ENCODE results near the gene AMH. TPM values are rescaled to one million over a fixed set of nuclear protein-coding genes. Genes with fewer than 3 reads are reported as not detected.

AMH gene
- polyA plus RNA-seq, 3 donors = 0.28 to 4.1 (median 2.8) TPM

GRCh38 chr19:2216361-2217225, 32.5 kb upstream of the AMH start:
- no peak for DNase-seq (ENCODE audit: extremely low read depth in 1 of 11, low read depth in 9 of 11, low spot score in 4 of 11)

GRCh38 chr19:2217591-2217990, 31.5 kb upstream of the AMH start:
- no peak for DNase-seq (ENCODE audit: extremely low read depth in 1 of 11, low read depth in 9 of 11, low spot score in 4 of 11)

- no peak for DNase-seq (ENCODE audit: extremely low read depth in 1 of 11, low read depth in 9 of 11, low spot score in 4 of 11)
Measured at GRCh38 chr19:2219726-2220125, 29.4 kb upstream of the AMH start.

GRCh38 chr19:2221250-2221831, 27.8 kb upstream of the AMH start:
- DNase-seq (ENCODE audit: extremely low read depth in 1 of 11, low read depth in 9 of 11, low spot score in 4 of 11) = no peak

GRCh38 chr19:2221918-2222317, 27.2 kb upstream of the AMH start:
- no peak for DNase-seq (ENCODE audit: extremely low read depth in 1 of 11, low read depth in 9 of 11, low spot score in 4 of 11)

GRCh38 chr19:2223391-2223790, 25.7 kb upstream of the AMH start:
- DNase-seq (ENCODE audit: extremely low read depth in 1 of 11, low read depth in 9 of 11, low spot score in 4 of 11) = no peak

GRCh38 chr19:2223959-2224358, 25.2 kb upstream of the AMH start:
- DNase-seq (ENCODE audit: extremely low read depth in 1 of 11, low read depth in 9 of 11, low spot score in 4 of 11) = no peak

- DNase-seq (ENCODE audit: extremely low read depth in 1 of 11, low read depth in 9 of 11, low spot score in 4 of 11) = no peak
Measured at GRCh38 chr19:2224754-2225349, 24.3 kb upstream of the AMH start.

- DNase-seq (ENCODE audit: extremely low read depth in 1 of 11, low read depth in 9 of 11, low spot score in 4 of 11) = no peak
Measured at GRCh38 chr19:2225415-2226050, 23.6 kb upstream of the AMH start.

- no peak for DNase-seq (ENCODE audit: extremely low read depth in 1 of 11, low read depth in 9 of 11, low spot score in 4 of 11)
Measured at GRCh38 chr19:2226051-2226839, 22.9 kb upstream of the AMH start.

GRCh38 chr19:2226840-2227360, 22.2 kb upstream of the AMH start:
- no peak for DNase-seq (ENCODE audit: extremely low read depth in 1 of 11, low read depth in 9 of 11, low spot score in 4 of 11)

GRCh38 chr19:2227415-2228156, 21.5 kb upstream of the AMH start:
- no peak for DNase-seq (ENCODE audit: extremely low read depth in 1 of 11, low read depth in 9 of 11, low spot score in 4 of 11)

GRCh38 chr19:2228157-2229030, 20.7 kb upstream of the AMH start:
- DNase-seq (ENCODE audit: extremely low read depth in 1 of 11, low read depth in 9 of 11, low spot score in 4 of 11) = no peak

- no peak for DNase-seq (ENCODE audit: extremely low read depth in 1 of 11, low read depth in 9 of 11, low spot score in 4 of 11)
Measured at GRCh38 chr19:2229103-2230032, 19.8 kb upstream of the AMH start.

GRCh38 chr19:2230033-2230531, 19.0 kb upstream of the AMH start:
- no peak for DNase-seq (ENCODE audit: extremely low read depth in 1 of 11, low read depth in 9 of 11, low spot score in 4 of 11)

Measured in renal cortex interstitium (tissue), 11 donors.